GM18519 (cell line): ENCODE data around the gene JARID2.

ENCODE experiments used
- ATAC-seq: cut with Tn5 transposase; IDR thresholded peaks from one replicate; pipeline ENCODE4 v1.9.1; 2021; ENCODE audit warnings: mild to moderate bottlenecking, moderate library complexity; ENCODE audit not compliant: unreplicated experiment, low FRiP score

The JARID2 gene

GRCh38 chr6:15496345-15497131, 250.7 kb downstream of the JARID2 start:
- ATAC-seq: no peak

DNA sequence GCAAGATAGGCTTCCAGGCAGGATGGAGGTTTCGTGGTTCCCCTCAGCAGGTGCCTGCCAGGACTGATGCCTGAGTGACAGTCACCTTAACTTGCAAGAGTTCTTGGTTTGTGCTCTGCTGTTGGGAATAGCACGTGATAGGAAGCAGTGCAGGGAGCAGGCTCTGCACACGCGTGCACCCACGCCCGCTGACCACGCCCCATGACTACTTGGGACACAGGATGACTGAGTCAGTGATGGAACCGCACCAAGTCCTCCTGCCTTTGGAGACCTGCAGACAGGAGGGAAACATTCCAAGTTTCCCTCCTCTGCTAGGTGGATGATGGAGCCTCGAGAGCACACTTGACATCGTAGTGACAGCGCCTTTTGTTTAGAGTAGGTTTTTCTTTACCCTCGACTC, 252.8 kb downstream of the JARID2 start:
- ATAC-seq: no peak

DNA sequence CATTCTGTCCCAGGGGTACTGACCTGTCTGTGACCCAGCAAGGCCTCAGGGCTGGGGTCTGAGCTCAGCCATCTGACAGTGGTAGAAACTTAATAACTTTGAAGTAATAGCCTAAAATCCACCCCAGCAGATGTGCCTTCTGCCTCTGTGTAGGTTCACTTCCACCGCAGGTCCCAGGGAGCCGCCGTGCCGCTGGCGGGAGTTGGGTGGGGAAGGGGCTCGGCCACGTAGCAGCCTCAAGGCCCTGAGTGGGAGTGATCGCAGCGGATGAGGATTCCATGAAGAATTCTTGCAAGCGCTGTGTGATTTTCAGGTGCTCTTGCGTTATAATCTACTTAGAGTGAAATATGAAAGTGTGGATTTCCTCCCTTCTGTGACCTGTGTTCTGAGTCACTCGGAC, 253.3 kb downstream of the JARID2 start:
- no peak for ATAC-seq

GRCh38 chr6:15499591-15499990, 253.7 kb downstream of the JARID2 start:
- ATAC-seq: no peak

GRCh38 chr6:15500078-15500740, 254.3 kb downstream of the JARID2 start:
- ATAC-seq: no peak

DNA sequence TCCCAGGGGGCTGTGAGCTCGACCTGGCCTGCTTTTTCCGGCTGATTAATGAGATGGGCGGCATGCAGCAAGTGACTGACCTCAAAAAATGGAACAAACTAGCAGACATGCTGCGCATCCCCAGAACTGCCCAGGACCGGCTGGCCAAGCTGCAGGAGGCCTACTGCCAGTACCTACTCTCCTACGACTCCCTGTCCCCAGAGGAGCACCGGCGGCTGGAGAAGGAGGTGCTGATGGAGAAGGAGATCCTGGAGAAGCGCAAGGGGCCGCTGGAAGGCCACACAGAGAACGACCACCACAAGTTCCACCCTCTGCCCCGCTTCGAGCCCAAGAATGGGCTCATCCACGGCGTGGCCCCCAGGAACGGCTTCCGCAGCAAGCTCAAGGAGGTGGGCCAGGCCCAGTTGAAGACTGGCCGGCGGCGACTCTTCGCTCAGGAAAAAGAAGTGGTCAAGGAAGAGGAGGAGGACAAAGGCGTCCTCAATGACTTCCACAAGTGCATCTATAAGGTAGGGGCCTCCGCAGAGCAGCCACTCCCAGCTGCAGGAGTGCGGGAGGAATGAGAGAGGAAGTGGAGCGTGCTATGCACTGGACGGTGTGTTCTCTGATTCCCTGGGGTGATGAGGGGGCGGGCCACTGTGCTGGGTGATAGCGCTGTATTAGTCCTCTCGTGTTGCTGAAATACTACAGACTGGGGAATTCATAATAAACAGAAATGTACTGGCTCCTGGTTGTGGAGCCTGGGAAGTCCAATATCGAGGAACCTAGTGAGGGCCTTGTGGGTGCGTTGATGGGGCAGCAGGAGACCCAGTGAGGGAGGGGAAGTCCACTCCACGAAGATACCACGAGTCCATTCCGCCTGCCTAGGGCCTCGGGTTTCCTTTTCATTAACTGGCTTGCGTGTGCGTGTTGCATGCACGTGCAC, 255.3 kb downstream of the JARID2 start:
- no peak for ATAC-seq

DNA sequence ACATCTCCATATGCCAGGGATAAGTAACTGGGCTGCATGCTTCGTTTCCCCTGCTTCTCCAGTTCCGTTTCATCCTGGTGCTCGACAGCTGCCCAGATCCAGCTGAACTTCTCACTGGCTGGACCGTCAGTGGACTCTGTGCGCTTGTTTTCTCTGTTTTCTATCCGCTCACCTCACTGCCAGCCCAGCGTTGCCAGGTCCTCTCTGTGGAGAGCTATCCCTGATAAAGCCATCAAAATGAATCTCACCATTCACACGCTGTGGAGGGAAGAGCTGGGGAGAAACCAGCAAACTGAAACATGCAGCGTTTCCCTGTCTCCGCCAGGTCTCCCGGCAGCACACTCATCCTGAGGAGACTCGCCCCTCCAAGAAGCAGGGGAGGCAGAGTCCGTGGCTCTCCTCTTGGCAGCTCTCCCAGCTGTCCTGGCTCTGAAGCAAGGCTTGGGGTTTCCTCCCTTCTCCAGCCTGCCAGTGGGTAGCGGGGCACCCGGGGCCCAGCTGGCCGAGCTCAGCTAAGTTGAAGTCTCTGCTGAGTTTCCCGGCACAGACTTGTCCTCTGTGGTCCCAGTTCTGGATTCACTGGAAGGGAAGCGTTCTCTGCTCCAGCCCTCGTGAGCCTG, 256.1 kb downstream of the JARID2 start:
- no peak for ATAC-seq

GRCh38 chr6:15502446-15503345, 256.8 kb downstream of the JARID2 start:
- no peak for ATAC-seq

GRCh38 chr6:15503346-15503680, 257.4 kb downstream of the JARID2 start:
- ATAC-seq: no peak

- no peak for ATAC-seq
These were observed 258.2 kb downstream of the JARID2 start for GRCh38 chr6:15504040-15504495.

GRCh38 chr6:15504581-15505350, 258.9 kb downstream of the JARID2 start:
- ATAC-seq: no peak

GRCh38 chr6:15505463-15505918, 259.6 kb downstream of the JARID2 start:
- ATAC-seq: no peak

- ATAC-seq: no peak
These were observed 260.2 kb downstream of the JARID2 start for GRCh38 chr6:15506066-15506465.

DNA sequence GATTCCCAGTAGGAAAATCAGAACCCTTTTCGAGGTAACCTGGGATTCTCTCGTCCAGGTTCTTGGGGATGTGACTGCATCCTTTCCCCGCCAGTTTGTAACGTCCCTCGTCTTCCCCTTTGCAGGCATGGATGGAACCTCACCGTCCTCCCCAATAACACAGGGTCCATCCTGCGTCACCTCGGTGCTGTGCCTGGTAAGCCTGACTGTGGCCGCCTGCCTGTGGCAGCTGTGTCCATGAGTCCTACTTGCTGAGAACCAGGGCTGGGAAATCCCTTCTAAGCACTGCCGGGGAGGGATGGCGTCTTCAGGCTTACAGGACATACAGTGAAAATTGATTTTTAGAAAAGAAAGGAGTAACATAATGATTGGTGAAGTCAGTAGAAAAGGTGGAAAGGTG, 261.4 kb downstream of the JARID2 start:
- no peak for ATAC-seq

GRCh38 chr6:15507746-15508145, 261.9 kb downstream of the JARID2 start:
- no peak for ATAC-seq

- ATAC-seq: no peak
These were observed 262.6 kb downstream of the JARID2 start for GRCh38 chr6:15508441-15508871.

DNA sequence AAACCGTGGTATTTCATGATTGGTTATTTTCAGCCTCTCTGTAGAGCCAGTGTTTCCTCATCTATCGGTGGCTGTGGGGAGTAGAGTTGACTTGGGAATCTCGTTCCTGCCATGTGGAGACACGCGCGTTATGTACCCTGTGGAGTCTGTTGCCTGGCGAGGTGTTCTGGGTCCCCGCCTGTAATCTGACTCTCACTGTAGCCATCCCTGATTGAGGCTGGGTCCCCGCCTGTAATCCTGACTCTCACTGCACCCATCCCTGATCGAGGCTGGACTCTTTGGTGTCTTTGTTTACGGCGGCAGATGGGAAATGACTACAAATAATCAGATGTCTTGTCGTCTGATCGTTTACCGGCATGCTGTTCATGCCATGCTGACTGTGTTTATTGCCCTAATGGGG, 263.1 kb downstream of the JARID2 start:
- no peak for ATAC-seq

DNA sequence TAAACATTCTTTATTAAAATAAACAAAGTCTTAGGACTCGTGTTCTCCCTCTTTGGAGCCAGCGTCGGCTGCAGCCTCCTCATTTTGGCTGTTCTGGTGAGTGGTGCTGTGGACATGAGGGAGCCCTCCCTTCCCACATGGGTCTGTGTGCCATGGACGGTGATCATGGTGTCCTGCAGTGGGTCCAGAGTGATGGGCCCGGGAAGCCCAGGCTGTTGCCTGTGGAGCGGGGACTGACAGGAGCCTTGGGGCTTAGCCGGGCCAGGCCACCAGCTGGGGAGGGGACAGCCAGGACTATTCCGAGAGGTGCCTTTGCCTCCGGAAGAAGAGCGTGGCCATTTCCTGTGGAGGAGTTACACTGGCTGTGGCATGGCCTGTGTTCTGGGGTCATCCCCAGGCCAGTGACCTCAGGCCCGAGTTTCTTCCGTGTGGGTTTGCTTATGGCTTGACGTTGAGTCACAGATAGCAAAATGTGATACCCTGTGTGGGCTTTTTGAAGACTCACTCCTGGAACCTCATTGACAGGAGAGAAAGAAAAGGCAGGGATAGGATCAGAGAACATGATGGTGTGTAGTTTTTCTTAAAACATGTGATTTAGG, 263.6 kb downstream of the JARID2 start:
- ATAC-seq: no peak
